Measurements from ENCODE around the gene APOBEC3F.

Gene APOBEC3F

GRCh38 chr22:39092111-39092862 is 51.6 kb downstream of the APOBEC3F start:
- DNase-seq (ENCODE audit: low spot score): no peak

- DNase-seq (ENCODE audit: low spot score): no peak
Observed at GRCh38 chr22:39094717-39095389, 54.2 kb downstream of the APOBEC3F start.

- no peak for DNase-seq (ENCODE audit: low spot score)
Observed at GRCh38 chr22:39095971-39096370, 55.3 kb downstream of the APOBEC3F start.

- peak; percentile 16 for DNase-seq (ENCODE audit: low spot score)
Observed at GRCh38 chr22:39097098-39098020, 56.7 kb downstream of the APOBEC3F start, which contains the start of gene APOBEC3H. Gene APOBEC3H (plus strand): TSS chr22:39097244. CDS start chr22:39100279, 3,035 bp downstream.

- DNase-seq (ENCODE audit: low spot score): no peak
Observed at GRCh38 chr22:39098026-39098425, 57.4 kb downstream of the APOBEC3F start.

GRCh38 chr22:39098576-39098975 is 57.9 kb downstream of the APOBEC3F start:
- no peak for DNase-seq (ENCODE audit: low spot score)

- no peak for DNase-seq (ENCODE audit: low spot score)
Observed at GRCh38 chr22:39101226-39101625, 60.6 kb downstream of the APOBEC3F start.

- DNase-seq (ENCODE audit: low spot score): no peak
Observed at GRCh38 chr22:39103431-39103830, 62.8 kb downstream of the APOBEC3F start.
